Activated naive CD4-positive, alpha-beta T cell treated with anti-CD3 and anti-CD28 coated beads, Interleukin-2, amount 50 U/mL, for 24 hours (primary cell): ENCODE data around the gene FAM210B.
"Not testable (repeated sequence)": the region's sequence is repeated elsewhere in the genome, so short reads cannot be mapped to it uniquely, and the experiment has no call there.

Experiments used
- H3K27ac Mint-ChIP-seq: one replicate; pipeline ENCODE4 v1.8.0; 2021; ENCODE audit warnings: mild to moderate bottlenecking, mixed read lengths
- H3K27me3 Mint-ChIP-seq: one replicate; pipeline ENCODE4 v1.8.0; 2021; ENCODE audit warnings: mixed read lengths
- H3K36me3 Mint-ChIP-seq: one replicate; pipeline ENCODE4 v1.8.0; 2021; ENCODE audit warnings: mixed read lengths
- H3K4me1 Mint-ChIP-seq: one replicate; pipeline ENCODE4 v1.8.0; 2021; ENCODE audit warnings: mixed read lengths
- H3K4me3 Mint-ChIP-seq: one replicate; pipeline ENCODE4 v1.8.0; 2021; ENCODE audit warnings: mild to moderate bottlenecking, mixed read lengths
- H3K9me3 Mint-ChIP-seq: one replicate; pipeline ENCODE4 v1.8.0; 2021; ENCODE audit warnings: mixed read lengths

FAM210B gene

GRCh38 chr20:56400001-56400640 is 41.3 kb downstream of the FAM210B start:
- H3K36me3 Mint-ChIP-seq = peaks cover 12% of the 10 kb centered on the region
- no peaks in the 10 kb centered on the region for H3K27me3 Mint-ChIP-seq
- H3K4me1 Mint-ChIP-seq = peaks cover 30% of the 10 kb centered on the region
- no peaks in the 10 kb centered on the region for H3K9me3 Mint-ChIP-seq
- H3K4me3 Mint-ChIP-seq = peak overlapping the region; percentile 49
- H3K27ac Mint-ChIP-seq = peak overlapping the region; percentile 68

GRCh38 chr20:56403465-56403864 is 44.7 kb downstream of the FAM210B start:
- Mint-ChIP-seq H3K9me3 (no peaks in the 10 kb centered on the region), H3K27ac (no peak overlapping the region), H3K36me3 (peaks cover 15% of the 10 kb centered on the region), H3K4me1 (peaks cover 31% of the 10 kb centered on the region), H3K27me3 (no peaks in the 10 kb centered on the region), H3K4me3 (no peak overlapping the region)

- H3K4me3 Mint-ChIP-seq, H3K9me3 Mint-ChIP-seq, H3K27me3 Mint-ChIP-seq: not testable (repeated sequence)
- peaks cover 30% of the 10 kb centered on the region for H3K4me1 Mint-ChIP-seq
- H3K27ac Mint-ChIP-seq = peak overlapping the region; percentile 4
- peaks cover 14% of the 10 kb centered on the region for H3K36me3 Mint-ChIP-seq
Measured at GRCh38 chr20:56405356-56405755, 46.6 kb downstream of the FAM210B start.

DNA sequence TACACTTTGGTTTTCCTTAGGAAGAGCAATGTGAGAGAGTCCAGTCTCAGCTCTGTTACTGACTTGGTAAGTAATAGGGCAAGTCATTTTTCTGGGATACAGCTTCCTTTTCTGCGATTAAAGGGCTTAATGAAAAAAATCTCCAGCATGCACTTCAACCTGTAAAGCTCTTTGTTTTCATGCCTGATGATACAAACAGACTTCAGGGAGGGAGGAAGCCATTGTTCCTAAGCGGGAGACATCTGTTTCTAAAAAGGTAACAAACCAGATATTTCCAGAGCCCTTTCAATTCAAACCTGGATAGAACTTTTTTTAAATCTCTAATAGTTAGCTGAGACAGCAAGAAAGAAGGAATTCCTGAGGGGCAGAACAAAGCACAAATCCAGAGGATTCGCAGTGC is 48.1 kb downstream of the FAM210B start:
- Mint-ChIP-seq H3K9me3 (no peaks in the 10 kb centered on the region), H3K4me3 (no peak overlapping the region), H3K27ac (no peak overlapping the region), H3K4me1 (peaks cover 40% of the 10 kb centered on the region), H3K36me3 (peaks cover 14% of the 10 kb centered on the region), H3K27me3 (no peaks in the 10 kb centered on the region)

GRCh38 chr20:56409521-56409920 is 50.7 kb downstream of the FAM210B start:
- Mint-ChIP-seq H3K4me3 (no peak overlapping the region), H3K36me3 (peaks cover 10% of the 10 kb centered on the region), H3K9me3 (no peaks in the 10 kb centered on the region), H3K27ac (no peak overlapping the region), H3K27me3 (no peaks in the 10 kb centered on the region), H3K4me1 (peaks cover 54% of the 10 kb centered on the region)

DNA sequence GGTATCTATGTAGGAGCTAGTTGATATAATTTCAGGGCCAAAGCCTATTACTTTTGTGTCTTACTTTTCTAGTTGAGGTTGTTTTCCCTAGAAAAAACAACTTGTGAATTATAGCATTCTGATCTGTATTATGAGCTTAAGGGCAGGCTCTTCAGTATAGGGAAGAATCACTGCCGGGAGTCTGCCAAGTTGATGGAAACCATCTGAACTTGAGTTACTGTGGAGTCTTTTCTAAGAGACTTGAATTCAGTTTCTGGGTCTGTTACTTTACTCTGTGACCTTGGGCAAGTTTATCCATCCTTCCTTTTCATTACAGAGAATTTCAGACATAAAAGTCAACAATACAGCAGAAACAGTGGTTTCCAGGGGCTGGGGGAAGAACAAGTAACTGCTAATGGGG is 51.2 kb downstream of the FAM210B start:
- H3K9me3 Mint-ChIP-seq = no peaks in the 10 kb centered on the region
- H3K4me1 Mint-ChIP-seq = peaks cover 58% of the 10 kb centered on the region
- no peak overlapping the region for H3K4me3 Mint-ChIP-seq
- peaks cover 10% of the 10 kb centered on the region for H3K36me3 Mint-ChIP-seq
- H3K27me3 Mint-ChIP-seq = no peaks in the 10 kb centered on the region
- H3K27ac Mint-ChIP-seq = peak overlapping the region; percentile 82

- not testable (repeated sequence) for H3K9me3 Mint-ChIP-seq
- Mint-ChIP-seq H3K4me1 (peaks cover 57% of the 10 kb centered on the region), H3K4me3 (peak overlapping the region; percentile 86)
Measured at GRCh38 chr20:56411287-56411686, 52.5 kb downstream of the FAM210B start.

GRCh38 chr20:56411759-56412472 is 53.1 kb downstream of the FAM210B start, which contains the start of gene CASS4:
Gene CASS4 (plus strand): TSS chr20:56412260. CDS start chr20:56412459, 199 bp downstream.
- peaks cover 61% of the 10 kb centered on the region for H3K4me1 Mint-ChIP-seq
- no peaks in the 10 kb centered on the region for H3K9me3 Mint-ChIP-seq
- peak within 1 kb of the TSS; percentile 97 for H3K27ac Mint-ChIP-seq
- H3K36me3 Mint-ChIP-seq = peaks cover 7% of the 10 kb centered on the region
- H3K4me3 Mint-ChIP-seq = peak within 1 kb of the TSS; percentile 86
- no peaks in the 10 kb centered on the region for H3K27me3 Mint-ChIP-seq

More at GRCh38 chr20:56411287-56411686, 52.5 kb downstream of the FAM210B start:
- H3K36me3 Mint-ChIP-seq, H3K27me3 Mint-ChIP-seq: not testable (repeated sequence)
- H3K27ac Mint-ChIP-seq = peak overlapping the region; percentile 97

DNA sequence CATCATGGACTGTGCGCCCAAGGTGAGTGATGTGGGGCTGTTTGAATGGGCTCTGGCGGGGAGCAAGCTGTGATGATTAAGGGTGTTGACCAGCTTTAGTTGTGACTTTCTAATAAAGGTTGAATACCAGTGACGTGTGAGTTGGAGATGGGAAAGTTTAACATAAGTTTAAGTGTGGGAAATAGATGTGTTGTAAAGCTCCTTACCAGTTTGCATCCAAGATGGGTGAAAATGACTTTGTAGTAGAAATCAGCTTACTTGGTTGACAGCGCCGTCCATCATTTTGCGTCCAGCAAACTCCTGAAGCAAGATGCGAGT is 53.7 kb downstream of the FAM210B start:
- no peaks in the 10 kb centered on the region for H3K27me3 Mint-ChIP-seq
- H3K27ac Mint-ChIP-seq = peak overlapping the region; percentile 97
- no peaks in the 10 kb centered on the region for H3K9me3 Mint-ChIP-seq
- H3K4me1 Mint-ChIP-seq = peaks cover 66% of the 10 kb centered on the region
- peaks cover 7% of the 10 kb centered on the region for H3K36me3 Mint-ChIP-seq
- H3K4me3 Mint-ChIP-seq = peak overlapping the region; percentile 86

GRCh38 chr20:56412949-56413348 is 54.2 kb downstream of the FAM210B start:
- Mint-ChIP-seq H3K4me3 (peak overlapping the region; percentile 86), H3K36me3 (peaks cover 5% of the 10 kb centered on the region), H3K27me3 (no peaks in the 10 kb centered on the region), H3K9me3 (no peaks in the 10 kb centered on the region), H3K4me1 (peaks cover 71% of the 10 kb centered on the region), H3K27ac (peak overlapping the region; percentile 97)

- Mint-ChIP-seq H3K4me3 (peak overlapping the region; percentile 80), H3K27ac (peak overlapping the region; percentile 91), H3K4me1 (peaks cover 84% of the 10 kb centered on the region), H3K27me3 (no peaks in the 10 kb centered on the region), H3K36me3 (peaks cover 5% of the 10 kb centered on the region), H3K9me3 (no peaks in the 10 kb centered on the region)
Measured at GRCh38 chr20:56414842-56415765, 56.3 kb downstream of the FAM210B start.

DNA sequence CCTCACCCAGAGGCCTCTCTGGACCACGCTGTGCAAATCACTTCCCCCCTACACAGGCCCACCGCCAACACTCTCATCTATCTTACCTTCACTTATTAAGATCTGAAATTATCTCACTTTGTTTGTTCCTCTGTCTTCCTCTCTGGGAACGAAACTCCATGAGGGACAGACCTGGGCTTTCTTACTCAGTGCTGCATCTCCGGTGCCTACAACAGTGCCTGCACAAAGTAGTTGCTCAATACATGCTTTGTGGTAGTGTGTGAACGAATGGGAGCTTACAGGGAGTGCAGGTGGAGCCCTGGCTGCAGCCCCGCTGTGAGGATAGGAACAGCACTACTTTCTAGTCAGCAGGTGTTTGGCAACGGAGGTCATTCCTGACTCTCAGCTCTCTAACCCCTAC is 58.6 kb downstream of the FAM210B start:
- Mint-ChIP-seq H3K36me3 (peaks cover 5% of the 10 kb centered on the region), H3K27me3 (no peaks in the 10 kb centered on the region), H3K4me3 (peak overlapping the region; percentile 12), H3K4me1 (peaks cover 86% of the 10 kb centered on the region), H3K9me3 (no peaks in the 10 kb centered on the region), H3K27ac (peak overlapping the region; percentile 94)

DNA sequence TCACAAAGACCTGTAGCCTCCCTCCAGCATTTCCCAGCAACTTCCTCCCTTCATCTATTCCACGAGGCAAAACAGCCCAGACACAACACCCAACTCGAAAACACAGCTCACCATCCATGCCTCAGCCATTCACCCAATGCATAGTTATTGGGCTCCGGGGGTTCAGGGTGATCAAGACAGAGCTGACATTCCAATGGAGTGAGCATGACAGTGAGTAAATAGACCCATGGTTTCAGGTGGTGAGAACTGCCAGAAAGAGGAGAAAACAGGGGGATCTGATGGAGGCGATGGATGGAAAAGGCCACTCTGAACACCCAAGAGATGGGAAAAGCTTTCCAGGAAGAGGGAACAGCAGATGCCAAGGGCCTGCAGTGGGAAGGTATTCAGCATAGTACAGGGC is 59.1 kb downstream of the FAM210B start:
- Mint-ChIP-seq H3K27ac (peak overlapping the region; percentile 94), H3K4me3 (peak overlapping the region; percentile 74), H3K27me3 (no peaks in the 10 kb centered on the region), H3K4me1 (peaks cover 86% of the 10 kb centered on the region), H3K9me3 (no peaks in the 10 kb centered on the region), H3K36me3 (peaks cover 5% of the 10 kb centered on the region)
